NCI-H774 (cell line): Measurements from ENCODE around the gene LIN7C.
"Not testable (repeated sequence)": the region's sequence is repeated elsewhere in the genome, so short reads cannot be mapped to it uniquely, and the experiment has no call there.

ENCODE experiments used
- DNase-seq: peaks from one replicate; lab custom pipeline; 2025; lab: John Stamatoyannopoulos, UW

LIN7C gene

GRCh38 chr11:27470166-27470565 is 36.4 kb downstream of the LIN7C start:
- DNase-seq, result no peak

- DNase-seq, result no peak
These were observed 37.4 kb downstream of the LIN7C start for GRCh38 chr11:27468995-27469695.

- no peak for DNase-seq
These were observed 38.2 kb downstream of the LIN7C start for GRCh38 chr11:27468209-27468994.

GRCh38 chr11:27467181-27467913 is 39.2 kb downstream of the LIN7C start:
- DNase-seq, result no peak

- DNase-seq, result no peak
These were observed 40.2 kb downstream of the LIN7C start for GRCh38 chr11:27466363-27466762.

GRCh38 chr11:27465629-27466028 is 40.9 kb downstream of the LIN7C start:
- DNase-seq, result no peak

- no peak for DNase-seq
These were observed 41.7 kb downstream of the LIN7C start for GRCh38 chr11:27464909-27465308.

GRCh38 chr11:27464289-27464696 is 42.3 kb downstream of the LIN7C start:
- no peak for DNase-seq

- DNase-seq, result no peak
These were observed 44.0 kb downstream of the LIN7C start for GRCh38 chr11:27462543-27462942.

GRCh38 chr11:27460158-27460978 is 46.2 kb downstream of the LIN7C start:
- no peak for DNase-seq

GRCh38 chr11:27459191-27459590 is 47.4 kb downstream of the LIN7C start:
- no peak for DNase-seq

GRCh38 chr11:27458182-27458581 is 48.4 kb downstream of the LIN7C start:
- no peak for DNase-seq

- DNase-seq, result no peak
These were observed 49.7 kb downstream of the LIN7C start for GRCh38 chr11:27456795-27457329.

GRCh38 chr11:27456140-27456794 is 50.3 kb downstream of the LIN7C start:
- DNase-seq, result no peak

GRCh38 chr11:27455667-27456066 is 50.9 kb downstream of the LIN7C start:
- DNase-seq, result no peak

GRCh38 chr11:27453701-27454100 is 52.9 kb downstream of the LIN7C start:
- DNase-seq, result no peak

GRCh38 chr11:27452147-27452546 is 54.4 kb downstream of the LIN7C start:
- DNase-seq, result no peak

- DNase-seq, result no peak
These were observed 55.2 kb downstream of the LIN7C start for GRCh38 chr11:27451244-27451965.

GRCh38 chr11:27448184-27448540 is 58.4 kb downstream of the LIN7C start:
- not testable (repeated sequence) for DNase-seq
